Measurements from ENCODE around the gene SPG7.

GRCh38 chr16:89560378-89561141 lies 52.4 kb downstream of the SPG7 start, which contains the start of gene RPL13:
- no peak for TF ChIP-seq CTCF (IDR thresholded peaks at IDR 0.05; ENCODE audit: insufficient read depth, low read depth, low read length)
- no peak for TF ChIP-seq EZH2 (IDR thresholded peaks at IDR 0.05; ENCODE audit: insufficient read depth, low read length)

All from astrocyte (in vitro differentiated cells and primary cell).